ENCODE data around the gene PPFIA1. TPM values are rescaled to one million over a fixed set of nuclear protein-coding genes. Genes with fewer than 3 reads are reported as not detected.

PPFIA1 gene
- total RNA-seq, 1 donor from 2014 or later = 45.3 TPM

DNA sequence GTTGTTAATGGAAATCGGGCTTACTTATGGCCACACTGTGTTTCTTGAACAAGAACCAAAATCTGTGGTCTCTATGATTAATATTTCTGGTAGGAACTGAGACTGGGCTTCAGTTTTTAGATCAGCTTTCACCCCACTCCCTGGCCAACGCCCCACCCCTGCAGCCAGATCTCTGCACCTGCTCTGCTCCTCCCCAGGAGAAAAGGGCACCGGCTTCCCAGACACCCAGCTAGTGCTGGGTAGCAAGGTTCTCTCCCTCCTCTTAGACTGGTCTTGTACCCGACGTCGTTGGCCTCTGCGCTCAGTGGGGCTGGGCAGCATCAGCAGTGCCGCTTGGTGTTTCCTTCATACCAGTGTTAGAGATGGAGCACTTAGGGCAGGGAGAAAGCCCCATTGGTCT is 110.9 kb downstream of the PPFIA1 start:
- Histone ChIP-seq H3K4me3 (no peak overlapping the region), H3K9me3 (replicated peaks) (no peaks in the 10 kb centered on the region), H3K4me1 (no peaks in the 10 kb centered on the region), H3K36me3 (peaks cover 78% of the 10 kb centered on the region), H3K27me3 (ENCODE audit: low read depth) (no peaks in the 10 kb centered on the region), H3K27ac (replicated peaks) (no peak overlapping the region)
- intact Hi-C loops (cut with micrococcal nuclease) = no loop called here
- TF ChIP-seq, protein P1, sequence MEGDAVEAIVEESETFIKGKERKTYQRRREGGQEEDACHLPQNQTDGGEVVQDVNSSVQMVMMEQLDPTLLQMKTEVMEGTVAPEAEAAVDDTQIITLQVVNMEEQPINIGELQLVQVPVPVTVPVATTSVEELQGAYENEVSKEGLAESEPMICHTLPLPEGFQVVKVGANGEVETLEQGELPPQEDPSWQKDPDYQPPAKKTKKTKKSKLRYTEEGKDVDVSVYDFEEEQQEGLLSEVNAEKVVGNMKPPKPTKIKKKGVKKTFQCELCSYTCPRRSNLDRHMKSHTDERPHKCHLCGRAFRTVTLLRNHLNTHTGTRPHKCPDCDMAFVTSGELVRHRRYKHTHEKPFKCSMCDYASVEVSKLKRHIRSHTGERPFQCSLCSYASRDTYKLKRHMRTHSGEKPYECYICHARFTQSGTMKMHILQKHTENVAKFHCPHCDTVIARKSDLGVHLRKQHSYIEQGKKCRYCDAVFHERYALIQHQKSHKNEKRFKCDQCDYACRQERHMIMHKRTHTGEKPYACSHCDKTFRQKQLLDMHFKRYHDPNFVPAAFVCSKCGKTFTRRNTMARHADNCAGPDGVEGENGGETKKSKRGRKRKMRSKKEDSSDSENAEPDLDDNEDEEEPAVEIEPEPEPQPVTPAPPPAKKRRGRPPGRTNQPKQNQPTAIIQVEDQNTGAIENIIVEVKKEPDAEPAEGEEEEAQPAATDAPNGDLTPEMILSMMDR (IDR thresholded peaks at IDR 0.05; ENCODE audit: borderline replicate concordance) = no peak
- no peak for DNase-seq

DNA sequence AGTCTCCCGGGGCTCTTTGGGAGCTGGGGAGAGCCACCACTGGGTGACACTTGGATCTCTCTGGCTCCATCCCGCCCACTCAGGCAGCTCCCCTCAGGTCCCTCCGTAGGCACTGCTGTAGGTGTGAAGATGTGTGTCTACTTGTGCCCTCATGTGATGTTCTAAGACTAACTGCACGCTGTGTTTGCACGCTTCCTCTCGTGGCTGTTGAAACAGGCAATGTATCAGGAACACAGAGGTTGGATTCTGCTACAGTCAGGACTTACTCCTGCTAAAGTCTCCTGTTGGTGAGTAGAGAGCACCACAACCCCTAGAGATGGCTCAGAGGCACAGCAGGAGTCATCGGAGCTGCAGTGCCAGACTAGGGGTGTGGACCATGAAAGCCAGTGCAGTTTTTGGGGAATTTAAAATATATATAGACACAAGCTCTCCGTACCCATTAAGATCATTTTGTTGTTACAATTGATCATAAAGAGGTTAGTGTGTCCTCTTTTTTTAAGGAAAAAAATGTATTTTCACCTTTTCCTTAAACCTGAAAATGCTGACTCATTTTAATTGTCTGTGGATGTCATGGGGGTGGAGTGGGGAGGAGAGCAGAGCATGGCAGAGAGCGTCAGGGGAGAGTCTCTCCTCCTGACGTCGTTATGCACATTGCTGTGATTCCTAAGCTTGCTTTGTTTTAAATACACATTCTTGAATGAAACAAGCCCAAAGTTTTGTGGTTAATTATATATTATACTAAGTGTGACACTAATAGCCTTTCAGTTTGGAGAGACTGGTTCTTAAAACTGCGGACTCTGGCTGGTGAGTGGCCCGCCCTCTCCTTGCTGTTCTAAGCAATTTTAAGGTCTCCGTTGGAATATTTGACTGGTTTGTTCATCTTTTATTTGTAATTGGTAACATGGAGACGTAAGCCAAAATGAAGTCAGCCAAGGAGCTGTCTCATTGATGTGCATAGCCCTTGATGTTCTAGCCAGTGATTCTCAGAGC is 111.7 kb downstream of the PPFIA1 start:
- no peak overlapping the region for H3K4me3 ChIP-seq
- H3K27ac ChIP-seq (replicated peaks) = no peak overlapping the region
- peaks cover 74% of the 10 kb centered on the region for H3K36me3 ChIP-seq
- no peak for DNase-seq
- no peaks in the 10 kb centered on the region for H3K9me3 ChIP-seq (replicated peaks)
- intact Hi-C loops (cut with micrococcal nuclease) = no loop called here
- H3K4me1 ChIP-seq = no peaks in the 10 kb centered on the region
- TF ChIP-seq, protein P1 (IDR thresholded peaks at IDR 0.05; ENCODE audit: borderline replicate concordance) = no peak
- H3K27me3 ChIP-seq (ENCODE audit: low read depth) = no peaks in the 10 kb centered on the region

DNA sequence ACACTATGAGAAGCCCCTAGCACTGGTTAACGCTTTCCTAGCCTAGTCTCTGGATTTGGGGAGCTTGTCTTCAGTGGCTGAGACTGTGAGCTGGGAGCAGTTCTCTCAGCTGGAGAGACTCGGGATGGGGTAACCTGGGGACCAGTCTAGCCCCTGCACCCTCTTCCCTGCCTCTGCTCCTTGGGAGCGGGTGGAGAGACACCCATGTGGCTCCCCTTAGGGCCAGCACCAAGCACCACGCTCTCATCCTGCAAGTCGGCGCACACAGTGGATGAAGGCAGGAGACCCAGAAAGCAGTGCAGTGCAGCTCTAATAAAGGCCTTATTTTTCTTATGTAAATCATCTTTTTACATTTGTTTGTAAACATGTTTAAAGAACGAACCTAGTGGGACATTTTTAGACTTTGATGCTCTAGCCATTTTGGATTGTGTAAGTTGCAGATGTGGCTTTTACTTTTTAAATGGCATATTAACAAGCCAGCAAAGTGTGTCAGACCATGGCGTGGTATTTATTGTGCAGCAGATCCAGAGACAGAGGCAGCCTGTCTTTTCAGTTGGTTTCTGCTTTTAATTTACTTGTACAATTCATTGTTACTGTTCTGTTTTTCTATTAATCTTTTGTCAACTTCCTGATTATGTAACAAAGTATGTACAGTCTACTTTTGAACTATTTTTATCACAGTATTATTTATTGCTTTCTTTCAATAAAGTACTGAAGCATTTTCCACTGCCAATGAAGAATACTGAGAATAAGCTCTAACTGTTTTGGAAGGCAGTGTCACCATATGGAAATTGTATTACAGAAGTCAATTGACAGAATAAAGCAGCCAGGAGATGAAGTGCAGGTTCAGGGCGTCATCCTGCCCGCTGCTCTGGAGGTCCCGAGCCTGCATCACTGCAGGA is 113.4 kb downstream of the PPFIA1 start:
- H3K27ac ChIP-seq (replicated peaks) = no peak overlapping the region
- TF ChIP-seq, protein P1 (IDR thresholded peaks at IDR 0.05; ENCODE audit: borderline replicate concordance) = no peak
- DNase-seq = no peak
- intact Hi-C loops (cut with micrococcal nuclease) = no loop called here
- H3K27me3 ChIP-seq (ENCODE audit: low read depth) = no peaks in the 10 kb centered on the region
- peaks cover 57% of the 10 kb centered on the region for H3K36me3 ChIP-seq
- no peaks in the 10 kb centered on the region for H3K9me3 ChIP-seq (replicated peaks)
- no peaks in the 10 kb centered on the region for H3K4me1 ChIP-seq
- no peak overlapping the region for H3K4me3 ChIP-seq

DNA sequence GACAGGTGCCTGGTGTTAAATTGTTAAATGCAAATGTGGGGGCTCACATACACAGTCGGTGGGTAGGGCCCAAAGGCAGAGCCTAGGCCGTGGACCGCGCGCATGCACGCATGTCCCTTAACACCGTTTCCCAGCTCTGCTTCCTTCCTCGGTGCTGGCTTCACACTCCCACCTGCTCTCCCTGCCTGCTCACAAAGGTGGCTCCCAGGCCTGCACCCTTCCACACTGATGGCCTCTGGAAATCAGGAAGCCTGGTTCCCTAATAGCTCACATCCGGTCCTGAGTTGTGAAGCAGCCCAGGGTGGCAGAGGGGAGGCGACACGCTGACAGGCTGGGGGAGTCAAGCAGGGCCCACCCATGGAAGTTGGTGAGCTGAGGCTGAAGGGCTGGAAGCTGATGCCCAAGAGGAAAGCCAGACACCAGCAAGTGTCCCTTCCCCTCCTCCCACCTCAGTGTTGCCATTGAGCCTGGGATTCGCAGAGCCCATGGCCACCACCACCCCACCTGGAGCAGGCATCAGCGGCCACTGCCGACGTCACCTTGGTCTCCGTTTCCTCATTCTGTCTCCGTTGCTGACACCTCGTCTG is 114.2 kb downstream of the PPFIA1 start:
- Histone ChIP-seq H3K27ac (replicated peaks) (no peak overlapping the region), H3K4me3 (no peak overlapping the region), H3K9me3 (replicated peaks) (no peaks in the 10 kb centered on the region), H3K4me1 (no peaks in the 10 kb centered on the region), H3K27me3 (ENCODE audit: low read depth) (no peaks in the 10 kb centered on the region), H3K36me3 (peaks cover 50% of the 10 kb centered on the region)
- DNase-seq = no peak
- intact Hi-C loops (cut with micrococcal nuclease) = no loop called here
- TF ChIP-seq, protein P1 (IDR thresholded peaks at IDR 0.05; ENCODE audit: borderline replicate concordance) = no peak

DNA sequence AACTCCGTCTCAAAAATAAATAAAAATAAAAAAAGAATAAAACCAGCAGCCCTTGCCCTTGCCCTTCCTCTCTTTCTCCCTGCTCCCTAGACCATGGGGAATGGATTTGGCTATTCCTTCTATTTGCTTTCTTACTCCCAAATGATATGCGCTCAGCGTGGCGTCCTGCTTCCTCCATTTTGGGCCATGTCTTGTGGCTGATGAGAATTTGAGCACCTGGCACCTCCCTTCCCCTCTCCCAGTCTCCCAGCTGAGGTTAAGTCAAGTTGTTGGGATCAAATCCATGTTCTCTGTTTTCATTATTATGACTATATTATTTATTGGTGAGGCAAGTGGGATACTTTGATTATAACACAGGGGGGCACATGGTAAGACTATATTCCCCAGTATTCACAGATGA is 117.1 kb downstream of the PPFIA1 start:
- intact Hi-C loops (cut with micrococcal nuclease) = no loop called here
- TF ChIP-seq, protein P1 (IDR thresholded peaks at IDR 0.05; ENCODE audit: borderline replicate concordance) = no peak
- no peak overlapping the region for H3K4me3 ChIP-seq

More for the DNA sequence above, 117.1 kb downstream of the PPFIA1 start:
- Histone ChIP-seq H3K36me3 (peaks cover 22% of the 10 kb centered on the region), H3K27me3 (ENCODE audit: low read depth) (no peaks in the 10 kb centered on the region), H3K27ac (replicated peaks) (no peak overlapping the region), H3K4me1 (no peaks in the 10 kb centered on the region), H3K9me3 (replicated peaks) (no peaks in the 10 kb centered on the region)
- DNase-seq = no peak
